Measurements from ENCODE around the gene TMX3. TPM values are rescaled to one million over a fixed set of nuclear protein-coding genes. Genes with fewer than 3 reads are reported as not detected.
A peak's percentile ranks its signal among the peaks of the same experiment; 100 is the strongest.

TMX3 gene
- 47.5 and 66.8 TPM in 2 replicates for total RNA-seq

DNA sequence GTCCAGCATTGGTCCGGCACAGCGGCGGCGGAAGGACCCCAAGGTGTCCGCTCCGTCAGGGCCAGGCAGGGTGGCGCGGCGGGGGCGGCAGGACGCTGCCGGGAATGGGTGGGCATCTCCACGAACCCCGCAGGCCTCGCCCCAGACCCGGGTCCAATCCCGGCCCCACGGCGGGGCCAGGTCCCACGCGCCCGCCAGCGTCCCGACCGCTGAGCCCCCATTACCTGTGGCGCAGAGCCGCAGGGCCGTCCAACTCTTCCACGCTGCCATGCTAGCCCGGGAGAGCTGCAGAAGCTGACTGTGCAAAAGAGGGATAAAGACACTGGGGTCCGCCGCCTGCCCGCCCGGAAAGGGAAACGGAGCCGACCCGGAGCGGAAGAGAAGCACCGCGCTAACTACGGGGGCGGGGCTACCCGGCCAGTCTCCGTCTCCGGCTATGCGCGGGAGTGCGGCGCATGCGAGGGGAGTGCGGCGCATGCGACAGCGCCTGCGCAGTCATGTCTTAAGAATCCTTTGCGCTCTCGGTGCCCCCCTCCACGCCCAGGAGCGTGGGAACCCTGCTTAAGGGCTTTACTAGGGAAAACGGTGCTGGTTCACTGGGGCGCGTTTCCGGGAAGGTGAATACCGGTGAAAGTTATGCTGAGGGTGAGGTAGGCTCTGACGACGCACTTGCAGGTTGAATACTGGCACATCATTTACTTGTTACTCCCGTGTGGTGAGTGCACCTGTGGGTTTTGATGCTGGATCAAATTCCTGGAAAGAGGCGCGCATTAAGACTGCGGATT is at the start of gene TMX3:
Gene TMX3 (minus strand): TSS at position 397 of the 785 bp plus-strand sequence. CDS start 127 bp downstream, at position 270.
- no peak for TF ChIP-seq CTCF (IDR thresholded peaks at IDR 0.05; ENCODE audit: insufficient read depth, low read length, poor library complexity, severe bottlenecking)
- Histone ChIP-seq H3K27me3 (ENCODE audit: control insufficient read depth, insufficient read depth, low read length) (no peaks in the 10 kb centered on the region), H3K4me3 (ENCODE audit: low read depth, low read length) (peak within 1 kb of the TSS; percentile 97), H3K36me3 (ENCODE audit: control insufficient read depth, insufficient read depth, low read length) (no peaks in the 10 kb centered on the region)
- DNase-seq (ENCODE audit: low read depth): peak; percentile 85

GRCh38 chr18:68764016-68764415 is 49.1 kb upstream of the TMX3 start:
- H3K4me3 ChIP-seq (ENCODE audit: low read depth, low read length): no peak overlapping the region
- DNase-seq (ENCODE audit: low read depth): no peak
- no peaks in the 10 kb centered on the region for H3K27me3 ChIP-seq (ENCODE audit: control insufficient read depth, insufficient read depth, low read length)
- no peak for TF ChIP-seq CTCF (IDR thresholded peaks at IDR 0.05; ENCODE audit: insufficient read depth, low read length, poor library complexity, severe bottlenecking)
- no peaks in the 10 kb centered on the region for H3K36me3 ChIP-seq (ENCODE audit: control insufficient read depth, insufficient read depth, low read length)

DNA sequence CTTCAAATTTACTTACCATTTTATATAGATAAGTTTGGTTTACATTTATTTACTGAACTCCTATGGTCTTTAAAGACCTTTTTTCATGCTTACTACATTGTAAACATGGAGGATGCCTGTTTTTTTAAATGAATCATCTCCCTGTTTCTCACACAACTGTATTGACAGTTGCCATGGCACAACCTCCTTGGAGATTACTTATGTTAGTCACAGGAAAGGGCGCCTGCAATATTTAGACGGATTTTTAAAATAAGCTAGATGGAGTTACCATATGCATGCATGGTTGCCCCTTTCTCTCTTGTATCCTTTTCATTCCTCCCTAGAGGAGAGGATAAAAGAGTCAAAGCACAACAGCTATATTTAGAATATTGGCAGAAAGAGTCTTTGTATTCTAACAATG is 48.2 kb upstream of the TMX3 start:
- no peaks in the 10 kb centered on the region for H3K36me3 ChIP-seq (ENCODE audit: control insufficient read depth, insufficient read depth, low read length)
- no peak for TF ChIP-seq CTCF (IDR thresholded peaks at IDR 0.05; ENCODE audit: insufficient read depth, low read length, poor library complexity, severe bottlenecking)
- no peak overlapping the region for H3K4me3 ChIP-seq (ENCODE audit: low read depth, low read length)
- DNase-seq (ENCODE audit: low read depth): no peak
- no peaks in the 10 kb centered on the region for H3K27me3 ChIP-seq (ENCODE audit: control insufficient read depth, insufficient read depth, low read length)

DNA sequence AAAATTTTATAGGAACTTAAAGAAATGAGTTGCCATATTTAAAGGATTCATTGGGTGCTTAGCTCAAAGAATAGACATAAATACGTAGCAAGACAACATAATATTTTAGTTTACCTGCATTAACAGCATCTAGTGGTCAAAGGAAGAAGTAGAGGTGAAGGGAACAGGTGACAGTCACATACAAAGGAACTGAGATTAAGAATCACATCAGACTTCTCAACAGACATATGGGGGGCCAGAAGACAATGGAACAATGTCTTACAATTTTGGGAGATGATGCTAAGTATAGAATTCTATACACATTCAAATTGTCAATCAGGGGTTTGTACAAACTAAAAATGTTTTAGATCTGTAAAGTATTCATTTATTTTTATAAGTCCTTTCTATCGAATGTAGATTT is 44.4 kb upstream of the TMX3 start:
- H3K27me3 ChIP-seq (ENCODE audit: control insufficient read depth, insufficient read depth, low read length): no peaks in the 10 kb centered on the region
- no peak overlapping the region for H3K4me3 ChIP-seq (ENCODE audit: low read depth, low read length)
- no peaks in the 10 kb centered on the region for H3K36me3 ChIP-seq (ENCODE audit: control insufficient read depth, insufficient read depth, low read length)
- TF ChIP-seq CTCF (IDR thresholded peaks at IDR 0.05; ENCODE audit: insufficient read depth, low read length, poor library complexity, severe bottlenecking): no peak
- no peak for DNase-seq (ENCODE audit: low read depth)

GRCh38 chr18:68757126-68757525 is 42.2 kb upstream of the TMX3 start:
- no peaks in the 10 kb centered on the region for H3K36me3 ChIP-seq (ENCODE audit: control insufficient read depth, insufficient read depth, low read length)
- DNase-seq (ENCODE audit: low read depth): no peak
- H3K27me3 ChIP-seq (ENCODE audit: control insufficient read depth, insufficient read depth, low read length): no peaks in the 10 kb centered on the region
- no peak for TF ChIP-seq CTCF (IDR thresholded peaks at IDR 0.05; ENCODE audit: insufficient read depth, low read length, poor library complexity, severe bottlenecking)
- H3K4me3 ChIP-seq (ENCODE audit: low read depth, low read length): no peak overlapping the region

- Histone ChIP-seq H3K36me3 (ENCODE audit: control insufficient read depth, insufficient read depth, low read length) (no peaks in the 10 kb centered on the region), H3K4me3 (ENCODE audit: low read depth, low read length) (no peak overlapping the region), H3K27me3 (ENCODE audit: control insufficient read depth, insufficient read depth, low read length) (no peaks in the 10 kb centered on the region)
- DNase-seq (ENCODE audit: low read depth): no peak
- no peak for TF ChIP-seq CTCF (IDR thresholded peaks at IDR 0.05; ENCODE audit: insufficient read depth, low read length, poor library complexity, severe bottlenecking)
Measured at GRCh38 chr18:68742206-68742605, 27.3 kb upstream of the TMX3 start.

All from kidney epithelial cell (primary cell).